Measurements from ENCODE around the gene UAP1L1.
"Not testable (repeated sequence)": the region's sequence is repeated elsewhere in the genome, so short reads cannot be mapped to it uniquely, and the experiment has no call there.

UAP1L1 gene

GRCh38 chr9:137077010-137077747, at the start of gene UAP1L1:
UAP1L1 (plus strand) TSS chr9:137077517; CDS start chr9:137077533, 16 bp downstream.
- no peak for DNase-seq (ENCODE audit: low read depth in 2 of 2, low spot score in 1 of 2)

DNA sequence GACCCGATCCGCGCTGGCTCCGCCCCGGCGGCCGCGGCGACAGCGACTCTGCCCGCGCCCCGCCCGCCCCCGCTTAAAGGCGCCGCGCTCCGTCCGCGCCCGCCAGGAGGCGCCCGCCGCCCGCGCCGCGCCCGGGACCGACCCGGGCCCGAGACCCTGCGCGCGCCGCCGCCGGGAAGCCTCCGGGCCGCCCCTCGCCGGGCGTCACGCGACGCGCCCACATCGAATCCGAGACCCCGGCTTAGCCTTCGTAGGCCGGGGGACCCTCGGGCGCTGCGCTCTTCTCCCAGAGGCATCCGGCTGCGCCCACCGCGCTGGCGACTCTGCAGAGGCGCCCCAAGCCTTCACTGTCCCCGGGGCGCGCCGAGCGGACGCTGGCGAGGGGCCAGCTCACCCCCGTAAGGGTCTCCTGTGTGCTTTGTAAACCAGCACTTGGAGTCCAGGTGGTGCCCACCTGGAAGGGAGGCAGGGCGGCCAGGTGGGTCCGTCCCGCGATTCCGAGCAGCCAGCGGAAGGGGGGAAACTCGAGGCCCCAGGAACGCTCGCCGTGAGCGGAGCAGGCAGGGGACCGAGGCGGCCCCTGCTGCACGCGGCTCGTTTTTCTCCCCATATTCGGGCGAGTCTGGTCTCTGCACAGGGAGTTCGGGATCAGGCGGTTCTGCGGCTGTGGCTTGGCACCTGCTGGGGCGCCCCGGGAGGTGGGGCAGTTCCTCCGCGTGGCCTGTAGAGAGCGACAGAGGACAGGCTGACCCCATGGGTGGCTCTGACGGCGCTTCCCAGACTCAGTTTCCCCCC, 48.9 kb upstream of the UAP1L1 start:
- DNase-seq (ENCODE audit: low read depth in 2 of 2, low spot score in 1 of 2), result peak in 1 of 2 donors; percentile 36

DNA sequence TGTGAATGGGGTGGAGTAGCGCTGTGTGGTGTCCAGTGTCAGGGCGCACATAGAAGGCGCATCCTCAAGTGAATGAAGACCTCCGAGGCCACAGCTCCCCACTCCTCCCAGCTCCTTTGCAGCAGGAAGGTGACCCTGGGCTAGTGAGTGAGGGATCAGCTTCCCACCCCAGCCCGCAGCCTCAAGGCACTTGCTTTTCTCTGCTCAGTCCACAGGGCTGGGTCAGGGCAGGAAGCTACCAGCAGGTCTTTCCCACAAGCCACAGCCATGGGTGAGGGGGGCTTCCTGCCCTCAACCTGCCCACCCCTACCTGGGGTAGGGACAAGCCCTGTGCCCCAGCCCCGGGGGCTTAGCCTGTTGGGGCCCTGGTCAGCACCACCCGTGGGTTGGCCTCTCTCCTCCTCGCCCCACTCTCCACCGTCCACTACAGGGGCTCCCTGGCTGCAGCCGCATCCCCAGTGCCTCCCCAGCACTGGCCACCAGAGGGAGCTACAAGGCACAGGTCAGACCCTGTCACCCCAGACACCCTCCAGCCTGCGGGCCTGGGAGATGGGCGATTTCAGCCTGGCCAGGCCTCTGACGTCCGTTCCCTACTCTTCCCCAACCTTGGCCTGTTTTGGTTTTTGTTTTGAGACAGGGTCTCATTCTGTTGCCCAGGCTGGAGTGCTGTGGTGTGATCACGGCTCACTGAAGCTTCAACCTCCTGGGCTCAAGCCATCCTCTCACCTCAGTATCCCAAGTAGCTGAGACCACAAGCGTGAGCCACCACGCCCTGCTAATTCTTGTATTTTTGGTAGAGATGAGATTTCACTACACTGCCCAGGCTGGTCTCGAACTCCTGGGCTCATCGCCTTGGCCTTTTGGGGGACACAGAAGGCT, 48.0 kb upstream of the UAP1L1 start:
- DNase-seq (ENCODE audit: low read depth in 2 of 2, low spot score in 1 of 2), result peak; percentile 40 to 54

DNA sequence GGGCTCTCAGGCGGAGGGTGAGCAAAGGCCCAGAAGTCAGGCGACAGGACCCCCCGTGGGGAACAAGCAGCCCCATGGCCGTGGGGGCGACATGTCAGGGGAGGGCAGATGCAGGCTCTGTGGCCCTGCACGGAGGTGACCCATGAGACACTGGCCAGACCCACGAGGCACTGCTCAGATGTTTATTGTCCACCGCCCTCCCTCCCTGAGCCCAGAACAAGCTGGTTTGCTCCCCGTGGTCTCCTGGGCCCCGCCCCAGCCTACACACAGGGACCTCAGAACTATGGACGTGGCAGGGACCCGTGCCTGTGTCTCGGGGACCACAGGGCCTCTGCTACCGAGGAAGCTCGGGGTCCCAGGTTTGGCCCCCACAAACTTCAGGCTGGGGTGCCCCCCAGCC, 47.3 kb upstream of the UAP1L1 start:
- DNase-seq (ENCODE audit: low read depth in 2 of 2, low spot score in 1 of 2), result no peak

DNA sequence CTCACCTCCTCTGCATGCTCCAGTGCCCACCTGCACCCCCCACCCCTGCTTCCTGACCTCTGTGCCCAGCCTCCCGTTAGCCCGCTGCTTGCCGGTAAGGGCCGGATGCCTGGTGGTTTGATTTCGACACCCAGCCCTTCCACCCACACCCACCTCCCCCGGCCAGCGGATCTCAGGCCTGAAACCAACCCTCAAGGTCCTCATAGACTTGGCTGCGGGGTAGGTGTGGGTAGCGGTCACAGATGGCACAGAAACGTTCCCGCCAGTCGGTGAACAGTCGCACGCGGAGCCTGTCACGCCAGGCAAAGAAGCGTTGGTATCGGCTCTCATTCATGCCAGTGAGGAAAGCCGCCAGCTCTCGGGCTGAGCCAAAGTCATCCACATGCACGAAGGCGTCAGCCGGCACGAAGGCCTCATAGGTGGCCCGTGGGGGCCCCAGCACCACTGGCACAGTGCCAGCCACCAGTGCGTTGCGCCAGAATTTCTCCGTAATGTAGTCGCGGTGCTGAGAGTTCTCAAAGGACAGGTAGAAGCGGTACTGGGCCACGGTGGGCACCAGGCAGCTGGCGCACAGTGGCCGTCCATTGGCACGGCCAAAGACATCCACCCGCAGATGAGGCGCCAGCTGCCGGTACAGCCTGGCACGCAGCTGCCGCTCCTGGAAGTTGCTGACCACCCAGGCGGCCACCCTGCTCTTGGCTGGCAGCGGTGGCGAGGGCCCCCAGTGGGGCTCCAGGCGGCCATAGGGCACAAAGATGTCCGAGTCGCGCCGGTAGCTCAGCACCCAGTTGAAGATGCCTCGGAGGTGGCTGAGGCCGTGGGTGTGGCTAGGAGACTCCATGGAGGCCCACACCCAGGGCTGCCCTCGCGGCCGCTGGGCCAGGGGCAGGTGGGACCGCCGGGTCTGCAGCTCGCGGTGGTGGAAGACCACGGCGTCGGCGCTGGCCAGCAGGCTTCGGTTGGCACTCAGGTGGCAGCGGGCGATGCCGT, 46.5 kb upstream of the UAP1L1 start:
- no peak for DNase-seq (ENCODE audit: low read depth in 2 of 2, low spot score in 1 of 2)

GRCh38 chr9:137031904-137032640, 45.2 kb upstream of the UAP1L1 start, which contains the start of gene FUT7:
FUT7 (minus strand) TSS chr9:137032088; CDS start chr9:137031991, 97 bp downstream.
- DNase-seq (ENCODE audit: low read depth in 2 of 2, low spot score in 1 of 2), result no peak

- no peak for DNase-seq (ENCODE audit: low read depth in 2 of 2, low spot score in 1 of 2)
These were observed 44.5 kb upstream of the UAP1L1 start for GRCh38 chr9:137032858-137033257.

DNA sequence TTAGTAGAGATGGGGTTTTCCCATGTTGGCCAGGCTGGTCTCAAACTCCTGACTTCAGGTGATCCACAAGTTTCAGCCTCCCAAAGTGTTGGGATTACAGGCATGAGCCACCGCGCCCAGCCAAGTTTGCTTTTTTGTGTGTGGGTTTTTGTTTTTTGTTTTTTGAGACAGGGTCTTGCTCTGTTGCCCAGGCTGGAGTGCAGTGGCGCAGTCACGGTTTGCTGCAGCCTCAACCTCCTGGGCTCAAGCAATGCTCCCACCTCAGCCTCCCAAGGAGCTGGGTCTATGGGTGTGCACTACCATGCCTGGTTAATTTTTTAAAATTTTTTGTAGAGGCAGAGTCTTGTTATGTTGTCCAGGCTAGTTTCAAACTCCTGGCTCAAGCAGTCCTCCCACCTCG, 43.8 kb upstream of the UAP1L1 start:
- DNase-seq (ENCODE audit: low read depth in 2 of 2, low spot score in 1 of 2), result not testable (repeated sequence)

GRCh38 chr9:137034039-137034708, 43.1 kb upstream of the UAP1L1 start:
- no peak for DNase-seq (ENCODE audit: low read depth in 2 of 2, low spot score in 1 of 2)

- peak; percentile 74 to 76 for DNase-seq (ENCODE audit: low read depth in 2 of 2, low spot score in 1 of 2)
These were observed 42.4 kb upstream of the UAP1L1 start for GRCh38 chr9:137034709-137035506.

GRCh38 chr9:137035507-137035834, 41.8 kb upstream of the UAP1L1 start:
- DNase-seq (ENCODE audit: low read depth in 2 of 2, low spot score in 1 of 2), result no peak

- no peak for DNase-seq (ENCODE audit: low read depth in 2 of 2, low spot score in 1 of 2)
These were observed 41.4 kb upstream of the UAP1L1 start for GRCh38 chr9:137035937-137036336.

DNA sequence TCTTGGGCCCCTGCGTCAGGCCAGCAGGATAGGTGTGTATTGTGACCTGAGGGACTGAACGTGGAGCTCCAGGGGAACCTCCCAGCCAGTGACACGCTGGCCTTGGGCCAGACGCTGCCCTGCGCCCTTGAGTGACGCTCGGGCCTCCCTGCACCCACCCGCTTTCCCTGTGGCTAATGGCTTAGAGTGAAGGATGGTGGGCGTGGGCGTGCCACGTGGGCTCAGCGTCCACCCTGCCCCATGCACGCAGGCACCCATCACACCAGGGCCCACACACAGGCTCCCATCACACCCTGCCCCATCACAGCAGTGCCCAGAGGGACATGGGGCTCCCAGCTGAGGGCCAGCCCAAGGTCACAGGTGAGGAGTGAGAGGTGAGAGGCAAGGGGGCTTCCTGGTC, 40.3 kb upstream of the UAP1L1 start:
- DNase-seq (ENCODE audit: low read depth in 2 of 2, low spot score in 1 of 2), result no peak

GRCh38 chr9:137037483-137037882, 39.8 kb upstream of the UAP1L1 start:
- DNase-seq (ENCODE audit: low read depth in 2 of 2, low spot score in 1 of 2), result no peak

DNA sequence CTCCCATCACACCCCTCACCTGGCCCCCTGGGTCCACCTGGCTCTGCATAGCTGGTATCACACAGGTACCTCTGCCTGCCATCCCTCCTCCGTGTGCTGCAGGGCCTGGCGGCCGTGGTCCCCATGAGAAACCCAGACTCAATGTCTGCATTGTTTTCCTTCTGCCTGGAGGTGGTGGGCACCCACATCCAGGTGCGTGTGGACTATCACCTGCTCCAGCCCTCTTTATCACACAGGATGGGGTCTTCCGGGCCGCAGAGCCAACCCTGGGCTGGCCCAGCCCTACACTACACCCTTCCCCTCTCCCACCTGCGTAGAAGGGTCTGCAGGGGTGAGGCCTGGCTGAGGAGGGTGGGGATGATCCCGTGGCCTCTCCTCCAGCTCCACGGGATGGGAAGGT, 38.4 kb upstream of the UAP1L1 start:
- DNase-seq (ENCODE audit: low read depth in 2 of 2, low spot score in 1 of 2), result no peak

DNA sequence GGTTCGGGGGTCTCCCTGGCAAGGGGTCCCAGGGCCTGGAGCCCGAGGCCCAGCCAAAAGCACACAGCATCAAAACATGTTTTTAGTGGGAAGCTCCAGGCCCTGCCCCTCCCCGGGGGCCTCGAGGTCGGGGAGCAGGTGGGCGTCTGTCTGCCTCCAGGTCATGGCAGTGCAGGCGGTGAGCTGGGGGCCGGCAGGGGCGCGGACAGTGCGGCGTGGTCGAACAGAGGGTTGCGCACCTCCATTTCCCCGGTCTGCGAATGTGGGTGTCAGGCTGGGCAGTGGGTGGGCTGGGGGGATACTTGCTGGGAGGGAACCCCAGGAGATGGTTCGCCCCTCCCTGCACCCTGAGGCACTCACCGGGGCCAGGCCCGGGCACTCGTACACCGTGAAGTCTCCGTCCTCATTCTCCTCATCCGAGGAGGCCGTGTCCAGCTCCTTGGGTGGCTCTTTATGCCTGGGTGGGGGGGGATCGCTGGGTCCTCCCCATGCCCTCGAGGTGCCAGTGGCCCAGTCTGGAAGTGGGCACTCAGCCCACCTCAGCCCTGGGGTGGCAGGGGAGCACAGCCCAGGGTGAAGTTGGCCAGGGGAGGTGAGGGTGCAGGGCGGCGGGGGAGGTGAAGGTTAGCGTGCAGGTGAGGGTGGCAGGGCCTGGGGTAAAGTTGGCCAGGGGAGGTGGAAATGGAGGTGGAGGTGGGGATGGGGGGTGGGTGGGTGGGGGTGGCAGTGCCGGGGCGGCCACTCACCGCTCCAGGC, 37.5 kb upstream of the UAP1L1 start:
- no peak for DNase-seq (ENCODE audit: low read depth in 2 of 2, low spot score in 1 of 2)

- DNase-seq (ENCODE audit: low read depth in 2 of 2, low spot score in 1 of 2), result no peak
These were observed 36.7 kb upstream of the UAP1L1 start for GRCh38 chr9:137040568-137040967.

- DNase-seq (ENCODE audit: low read depth in 2 of 2, low spot score in 1 of 2), result no peak
These were observed 36.2 kb upstream of the UAP1L1 start for GRCh38 chr9:137041124-137041523.

Measured in stimulated activated CD8-positive, alpha-beta memory T cell treated with anti-CD3 and anti-CD28 coated beads, Interleukin-4, amount 100 ng/mL, for 1 hour (primary cell).